HepG2 (cell line): ENCODE measurements around the gene HOXA6. TPM values are rescaled to one million over a fixed set of nuclear protein-coding genes. Genes with fewer than 3 reads are reported as not detected.

Experiments used
- AGO2 ChIP-seq: fragments of 200-400 bp; formaldehyde crosslinking; optimal IDR thresholded peaks from 2 replicates; pipeline ENCODE3; 2017; ENCODE audit warnings: mild to moderate bottlenecking, low read depth, low read length, moderate library complexity
- ARHGAP35 ChIP-seq: sonication (generic); formaldehyde crosslinking; IDR thresholded peaks from 2 replicates; pipeline ENCODE4 v1.9.0; 2022; ENCODE audit warnings: mild to moderate bottlenecking, inconsistent platforms, moderate library complexity, missing genetic modification reagents, borderline replicate concordance
- CREM ChIP-seq, 2 experiments: sonication (generic) in 1 of 2; formaldehyde crosslinking in 1 of 2; IDR thresholded peaks; 2 replicates each; pipeline versions ENCODE4 v1.4.0 to v1.6.1; 2016 to 2020; ENCODE audit warnings: antibody characterized with exemption in 1 of 2, mild to moderate bottlenecking in 1 of 2, missing genetic modification reagents in 1 of 2
- ETV6 ChIP-seq: sonication (generic); formaldehyde crosslinking; conservative IDR thresholded peaks from 2 replicates; pipeline ENCODE4 v1.4.0; 2020; ENCODE audit warnings: missing genetic modification reagents
- HNRNPK ChIP-seq: fragments of 200-400 bp; formaldehyde crosslinking; IDR thresholded peaks from 2 replicates; pipeline ENCODE4 v1.6.1; 2018; ENCODE audit warnings: low read length, low read depth, moderate library complexity, mild to moderate bottlenecking; ENCODE audit not compliant: poor library complexity, severe bottlenecking
- KAT7 ChIP-seq: IDR thresholded peaks from 2 replicates; pipeline ENCODE4 v1.6.1; 2018; ENCODE audit warnings: borderline replicate concordance, missing compliant biosample characterization
- MTERF4 ChIP-seq: sonication (generic); formaldehyde crosslinking; IDR thresholded peaks from 2 replicates; pipeline ENCODE4 v1.8.0; 2023; ENCODE audit warnings: mild to moderate bottlenecking, missing genetic modification reagents
- MXD4 ChIP-seq: IDR thresholded peaks from 2 replicates; pipeline ENCODE4 v1.6.1; 2016; ENCODE audit warnings: mild to moderate bottlenecking, missing biosample characterization, missing genetic modification reagents
- REPIN1 ChIP-seq: sonication (generic); formaldehyde crosslinking; IDR thresholded peaks from 2 replicates; pipeline ENCODE4 v1.8.0; 2022; ENCODE audit warnings: missing genetic modification reagents, low read depth, mild to moderate bottlenecking, borderline replicate concordance
- SKIL ChIP-seq: sonication (generic); formaldehyde crosslinking; IDR thresholded peaks from 2 replicates; pipeline ENCODE4 v1.8.0; 2022; ENCODE audit warnings: missing genetic modification reagents, mild to moderate bottlenecking, moderate library complexity, borderline replicate concordance
- TARDBP ChIP-seq: sonication (generic); formaldehyde crosslinking; IDR thresholded peaks from 2 replicates; pipeline ENCODE4 v1.8.0; 2022; ENCODE audit warnings: mild to moderate bottlenecking, missing genetic modification reagents
- ZFP91 ChIP-seq: sonication (generic); formaldehyde crosslinking; IDR thresholded peaks from 2 replicates; pipeline ENCODE4 v1.9.0; 2022; ENCODE audit warnings: missing genetic modification reagents, mild to moderate bottlenecking, borderline replicate concordance
- ZNF430 ChIP-seq: sonication (generic); formaldehyde crosslinking; IDR thresholded peaks from 2 replicates; pipeline ENCODE4 v1.9.0; 2021; ENCODE audit warnings: mild to moderate bottlenecking, missing genetic modification reagents
- ZNF431 ChIP-seq: sonication (generic); formaldehyde crosslinking; IDR thresholded peaks from 2 replicates; pipeline ENCODE4 v1.9.0; 2022; ENCODE audit warnings: missing genetic modification reagents, low read depth, mild to moderate bottlenecking, borderline replicate concordance
- polyA plus RNA-seq, 8 experiments: library from polyadenylated mRNA; depleted of rRNA in 3 of 8; stranded (reverse) in 7 of 8; unstranded in 1 of 8; fragments of >200 nt; fragmentation: Illumina TruSeq in 4 of 8; extraction: Trizol in 4 of 8; gene quantifications; 2 replicates each; pipeline versions ENCODE4 v1.2.1 to v1.2.3, GENCODE V29; 2011 to 2016; ENCODE audit warnings: low read depth in 4 of 8, missing spikeins in 1 of 8, mixed read lengths in 1 of 8; ENCODE audit not compliant: insufficient read depth in 1 of 8
- total RNA-seq, 5 experiments: library from RNA; depleted of rRNA; stranded (reverse); fragments of >200 nt; fragmentation: Illumina TruSeq; extraction: Trizol; gene quantifications; 2 replicates each; pipeline ENCODE4 v1.2.3, GENCODE V29; 2016; ENCODE audit warnings: low read depth in 1 of 5
- TF ChIP-seq, protein P1 (sequence below): sonication (generic); formaldehyde crosslinking; IDR thresholded peaks from 2 replicates; pipeline ENCODE4 v1.4.0; 2020; ENCODE audit warnings: missing genetic modification reagents
- TF ChIP-seq, protein P2 (sequence below): IDR thresholded peaks from 2 replicates; pipeline ENCODE4 v1.6.1; 2018; ENCODE audit warnings: missing genetic modification reagents
- TF ChIP-seq, protein P3 (sequence below): fragments of 450-650 bp; IDR thresholded peaks from 2 replicates; pipeline ENCODE4 v1.6.1; 2016

Gene HOXA6
- total and polyA plus RNA-seq, 2 of the 13 experiments (the other 11 are each of a cell fraction or from before 2014, with no cell fraction given), result 1.3 to 1.5 TPM

GRCh38 chr7:27130540-27131389, 16.8 kb downstream of the HOXA6 start, which contains the start of gene HOXA4 (continued):
- peak; percentile 64; the same call in 1 of the 2 replicates for TF ChIP-seq ZFP91 (CRISPR knock-in tag)
- TF ChIP-seq MXD4 (CRISPR knock-in tag), result peak; percentile 47; the same call in 1 of the 2 replicates
- TF ChIP-seq, protein P1, sequence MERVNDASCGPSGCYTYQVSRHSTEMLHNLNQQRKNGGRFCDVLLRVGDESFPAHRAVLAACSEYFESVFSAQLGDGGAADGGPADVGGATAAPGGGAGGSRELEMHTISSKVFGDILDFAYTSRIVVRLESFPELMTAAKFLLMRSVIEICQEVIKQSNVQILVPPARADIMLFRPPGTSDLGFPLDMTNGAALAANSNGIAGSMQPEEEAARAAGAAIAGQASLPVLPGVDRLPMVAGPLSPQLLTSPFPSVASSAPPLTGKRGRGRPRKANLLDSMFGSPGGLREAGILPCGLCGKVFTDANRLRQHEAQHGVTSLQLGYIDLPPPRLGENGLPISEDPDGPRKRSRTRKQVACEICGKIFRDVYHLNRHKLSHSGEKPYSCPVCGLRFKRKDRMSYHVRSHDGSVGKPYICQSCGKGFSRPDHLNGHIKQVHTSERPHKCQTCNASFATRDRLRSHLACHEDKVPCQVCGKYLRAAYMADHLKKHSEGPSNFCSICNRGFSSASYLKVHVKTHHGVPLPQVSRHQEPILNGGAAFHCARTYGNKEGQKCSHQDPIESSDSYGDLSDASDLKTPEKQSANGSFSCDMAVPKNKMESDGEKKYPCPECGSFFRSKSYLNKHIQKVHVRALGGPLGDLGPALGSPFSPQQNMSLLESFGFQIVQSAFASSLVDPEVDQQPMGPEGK (CRISPR knock-in tag), result peak; percentile 83
- peak; percentile 71; the same call in 1 of the 2 replicates for TF ChIP-seq ZNF430 (CRISPR knock-in tag)
- 0 out of 2 replicates have a peak, but pooled peaks have one; percentile 31 for TF ChIP-seq ETV6 (CRISPR knock-in tag)
- TF ChIP-seq ZNF431 (CRISPR knock-in tag), result 0 out of 2 replicates have a peak, but pooled peaks have one; percentile 35
- TF ChIP-seq SKIL (CRISPR knock-in tag), result peak; percentile 72
- peak; percentile 73 for TF ChIP-seq AGO2
- TF ChIP-seq, protein P2, sequence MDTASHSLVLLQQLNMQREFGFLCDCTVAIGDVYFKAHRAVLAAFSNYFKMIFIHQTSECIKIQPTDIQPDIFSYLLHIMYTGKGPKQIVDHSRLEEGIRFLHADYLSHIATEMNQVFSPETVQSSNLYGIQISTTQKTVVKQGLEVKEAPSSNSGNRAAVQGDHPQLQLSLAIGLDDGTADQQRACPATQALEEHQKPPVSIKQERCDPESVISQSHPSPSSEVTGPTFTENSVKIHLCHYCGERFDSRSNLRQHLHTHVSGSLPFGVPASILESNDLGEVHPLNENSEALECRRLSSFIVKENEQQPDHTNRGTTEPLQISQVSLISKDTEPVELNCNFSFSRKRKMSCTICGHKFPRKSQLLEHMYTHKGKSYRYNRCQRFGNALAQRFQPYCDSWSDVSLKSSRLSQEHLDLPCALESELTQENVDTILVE (CRISPR knock-in tag), result no peak
- TF ChIP-seq, protein P3, sequence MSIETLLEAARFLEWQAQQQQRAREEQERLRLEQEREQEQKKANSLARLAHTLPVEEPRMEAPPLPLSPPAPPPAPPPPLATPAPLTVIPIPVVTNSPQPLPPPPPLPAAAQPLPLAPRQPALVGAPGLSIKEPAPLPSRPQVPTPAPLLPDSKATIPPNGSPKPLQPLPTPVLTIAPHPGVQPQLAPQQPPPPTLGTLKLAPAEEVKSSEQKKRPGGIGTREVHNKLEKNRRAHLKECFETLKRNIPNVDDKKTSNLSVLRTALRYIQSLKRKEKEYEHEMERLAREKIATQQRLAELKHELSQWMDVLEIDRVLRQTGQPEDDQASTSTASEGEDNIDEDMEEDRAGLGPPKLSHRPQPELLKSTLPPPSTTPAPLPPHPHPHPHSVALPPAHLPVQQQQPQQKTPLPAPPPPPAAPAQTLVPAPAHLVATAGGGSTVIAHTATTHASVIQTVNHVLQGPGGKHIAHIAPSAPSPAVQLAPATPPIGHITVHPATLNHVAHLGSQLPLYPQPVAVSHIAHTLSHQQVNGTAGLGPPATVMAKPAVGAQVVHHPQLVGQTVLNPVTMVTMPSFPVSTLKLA, result peak; percentile 66
- TF ChIP-seq KAT7 (CRISPR knock-in tag), result no peak; the same call in none of the 2 replicates
- peak; percentile 87; the same call in 1 of the 2 replicates for TF ChIP-seq ARHGAP35 (CRISPR knock-in tag)
- peak; percentile 71 for TF ChIP-seq TARDBP (CRISPR knock-in tag)
- TF ChIP-seq REPIN1 (CRISPR knock-in tag), result peak; percentile 84
- TF ChIP-seq HNRNPK, result peak; percentile 95
- no peak for TF ChIP-seq CREM (IDR thresholded peaks at IDR 0.05)
- no peak for TF ChIP-seq CREM (CRISPR knock-in tag; IDR thresholded peaks at IDR 0.05)
- TF ChIP-seq MTERF4 (CRISPR knock-in tag), result peak; percentile 34; the same call in 1 of the 2 replicates
